ENCODE measurements around the gene UBL7. TPM values are rescaled to one million over a fixed set of nuclear protein-coding genes. Genes with fewer than 3 reads are reported as not detected.
"Not testable (repeated sequence)": the region's sequence is repeated elsewhere in the genome, so short reads cannot be mapped to it uniquely, and the experiment has no call there.

The UBL7 gene
- total RNA-seq, 1 experiment from 2014 or later: 47.5 TPM

DNA sequence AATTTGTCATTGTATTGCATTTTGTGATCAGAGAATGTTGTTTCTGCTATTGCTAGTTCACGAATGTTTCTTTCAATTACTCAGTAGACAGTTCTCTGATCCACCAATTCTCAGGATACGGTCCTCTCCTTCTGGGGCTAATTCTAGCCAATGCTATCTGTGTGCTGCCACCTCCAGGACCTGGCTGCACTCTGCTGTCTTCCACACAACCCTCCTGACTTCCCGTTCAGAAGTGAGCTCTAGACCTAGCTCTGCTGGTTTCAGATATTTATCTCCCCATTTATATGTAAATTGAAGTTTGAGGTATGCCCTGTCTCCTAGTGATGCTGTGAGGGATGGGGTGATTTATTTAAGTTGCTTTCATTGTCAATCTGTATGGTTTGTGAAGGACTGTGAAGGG is 21.7 kb upstream of the UBL7 start:
- no peak overlapping the region for H2AK5ac ChIP-seq (ENCODE audit: insufficient read length, low read length)
- H3K27me3 ChIP-seq (ENCODE audit: insufficient read depth, low read length): no peaks in the 10 kb centered on the region
- H3K79me1 ChIP-seq (ENCODE audit: insufficient read depth, low read depth, low read length, poor library complexity, severe bottlenecking): no peaks in the 10 kb centered on the region
- H3K56ac ChIP-seq (ENCODE audit: insufficient read length, low read depth, low read length): no peak overlapping the region
- H3K9ac ChIP-seq (ENCODE audit: extremely low read depth, insufficient read length, low read length): no peak overlapping the region
- H3K4ac ChIP-seq (ENCODE audit: low read depth, low read length): no peak overlapping the region
- H3K27me3 Mint-ChIP-seq (ENCODE audit: low read depth): no peaks in the 10 kb centered on the region; the same call in 1 of the 2 replicates
- H4K8ac ChIP-seq (replicated peaks; ENCODE audit: insufficient read length, low read depth, low read length): no peak overlapping the region
- no peaks in the 10 kb centered on the region for H3K23me2 ChIP-seq (ENCODE audit: insufficient read length, low read depth, low read length, poor library complexity, severe bottlenecking)
- peaks cover 6 to 7% of the 10 kb centered on the region in 2 experiments for H3K4me1 Mint-ChIP-seq
- H2BK5ac ChIP-seq (ENCODE audit: insufficient read length, low read length): no peak overlapping the region
- no peak overlapping the region for H4K5ac ChIP-seq (ENCODE audit: insufficient read length, low read depth, low read length)
- peaks cover 18 to 28% (median 27%) of the 10 kb centered on the region in 3 experiments for H3K36me3 Mint-ChIP-seq (ENCODE audit: insufficient read depth in 1 of 3, low read depth in 3 of 3)
- no peak overlapping the region for H2AFZ ChIP-seq (ENCODE audit: low read length)
- no peaks in the 10 kb centered on the region; the same call in 1 of the 2 replicates for H3K4me1 ChIP-seq (ENCODE audit: insufficient read depth, low read length)
- DNase-seq: peak; percentile 66
- no peaks in the 10 kb centered on the region; a peak in 1 of 5 replicates for H3K9me3 Mint-ChIP-seq
- H3K79me2 ChIP-seq (ENCODE audit: insufficient read depth, low read length): no peaks in the 10 kb centered on the region
- no peak overlapping the region for H3K23ac ChIP-seq (ENCODE audit: insufficient read length, low read depth, low read length)
- no peak overlapping the region for H3K18ac ChIP-seq (ENCODE audit: insufficient read length, low read depth, low read length)
- H2BK120ac ChIP-seq (ENCODE audit: low read depth, low read length, poor library complexity, severe bottlenecking): no peak overlapping the region
- no peak overlapping the region for H3T11ph ChIP-seq (ENCODE audit: low read length)
- no peaks in the 10 kb centered on the region for H4K20me1 ChIP-seq (ENCODE audit: control insufficient read depth, insufficient read depth, insufficient read length)
- H3K27ac Mint-ChIP-seq: peak overlapping the region in 1 of 3 experiments; percentile 44; a peak in 2 of 7 replicates
- peak overlapping the region; percentile 24 for H3K27ac ChIP-seq (ENCODE audit: insufficient read length, low read depth, low read length)
- no peak overlapping the region for H2BK12ac ChIP-seq (ENCODE audit: insufficient read length, low read depth, low read length)
- H3K9me3 ChIP-seq (ENCODE audit: control insufficient read depth, low read depth, low read length): no peaks in the 10 kb centered on the region
- H2BK20ac ChIP-seq (ENCODE audit: low read depth, low read length, poor library complexity, severe bottlenecking): no peak overlapping the region
- no peak overlapping the region for H4K91ac ChIP-seq (ENCODE audit: insufficient read length, low read depth, low read length)
- TF ChIP-seq, protein P1, sequence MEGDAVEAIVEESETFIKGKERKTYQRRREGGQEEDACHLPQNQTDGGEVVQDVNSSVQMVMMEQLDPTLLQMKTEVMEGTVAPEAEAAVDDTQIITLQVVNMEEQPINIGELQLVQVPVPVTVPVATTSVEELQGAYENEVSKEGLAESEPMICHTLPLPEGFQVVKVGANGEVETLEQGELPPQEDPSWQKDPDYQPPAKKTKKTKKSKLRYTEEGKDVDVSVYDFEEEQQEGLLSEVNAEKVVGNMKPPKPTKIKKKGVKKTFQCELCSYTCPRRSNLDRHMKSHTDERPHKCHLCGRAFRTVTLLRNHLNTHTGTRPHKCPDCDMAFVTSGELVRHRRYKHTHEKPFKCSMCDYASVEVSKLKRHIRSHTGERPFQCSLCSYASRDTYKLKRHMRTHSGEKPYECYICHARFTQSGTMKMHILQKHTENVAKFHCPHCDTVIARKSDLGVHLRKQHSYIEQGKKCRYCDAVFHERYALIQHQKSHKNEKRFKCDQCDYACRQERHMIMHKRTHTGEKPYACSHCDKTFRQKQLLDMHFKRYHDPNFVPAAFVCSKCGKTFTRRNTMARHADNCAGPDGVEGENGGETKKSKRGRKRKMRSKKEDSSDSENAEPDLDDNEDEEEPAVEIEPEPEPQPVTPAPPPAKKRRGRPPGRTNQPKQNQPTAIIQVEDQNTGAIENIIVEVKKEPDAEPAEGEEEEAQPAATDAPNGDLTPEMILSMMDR (conservative IDR thresholded peaks at IDR 0.05): peak; percentile 50; the same call in 2 of the 3 replicates
- H2BK15ac ChIP-seq (ENCODE audit: low read depth, low read length): no peak overlapping the region
- no peak overlapping the region for H3K4me3 Mint-ChIP-seq
- H3K4me2 ChIP-seq (ENCODE audit: insufficient read depth, insufficient read length, low read length): no peak overlapping the region
- WGBS (ENCODE audit: extremely low coverage, insufficient read length, low lambda C conversion rate): no CpG with 5 or more reads among the region's 3 CpGs
- no peak overlapping the region for H3K14ac ChIP-seq (ENCODE audit: insufficient read depth, low read length)

DNA sequence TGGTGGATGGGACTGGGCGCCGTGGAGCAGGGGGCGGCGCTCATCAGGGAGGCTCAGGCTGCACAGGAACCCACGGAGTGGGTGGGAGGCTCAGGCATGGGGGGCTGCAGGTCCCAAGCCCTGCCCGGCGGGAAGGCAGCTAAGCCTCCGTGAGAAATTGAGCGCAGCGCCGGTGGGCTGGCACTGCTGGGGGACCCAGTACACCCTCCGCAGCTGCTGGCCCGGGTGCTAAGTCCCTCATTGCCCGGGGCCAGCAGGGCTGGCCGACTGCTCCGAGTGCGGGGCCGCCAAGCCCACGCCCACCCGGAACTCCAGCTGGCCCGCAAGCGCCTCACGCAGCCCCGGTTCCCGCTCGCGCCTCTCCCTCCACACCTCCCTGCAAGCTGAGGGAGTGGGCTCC is 19.4 kb upstream of the UBL7 start:
- not testable (repeated sequence) for H2AFZ ChIP-seq (ENCODE audit: low read length); H3T11ph ChIP-seq (ENCODE audit: low read length); H3K27ac ChIP-seq (ENCODE audit: insufficient read length, low read depth, low read length); H3K4me1 ChIP-seq (ENCODE audit: insufficient read depth, low read length); H3K9me3 ChIP-seq (ENCODE audit: control insufficient read depth, low read depth, low read length); H3K18ac ChIP-seq (ENCODE audit: insufficient read length, low read depth, low read length); H3K4ac ChIP-seq (ENCODE audit: low read depth, low read length); H3K27me3 ChIP-seq (ENCODE audit: insufficient read depth, low read length); DNase-seq; H4K20me1 ChIP-seq (ENCODE audit: control insufficient read depth, insufficient read depth, insufficient read length); H2BK15ac ChIP-seq (ENCODE audit: low read depth, low read length); H3K4me1 Mint-ChIP-seq; H3K23ac ChIP-seq (ENCODE audit: insufficient read length, low read depth, low read length); H3K27ac Mint-ChIP-seq; H3K9ac ChIP-seq (ENCODE audit: extremely low read depth, insufficient read length, low read length); H3K79me1 ChIP-seq (ENCODE audit: insufficient read depth, low read depth, low read length, poor library complexity, severe bottlenecking); H3K79me2 ChIP-seq (ENCODE audit: insufficient read depth, low read length); H2BK5ac ChIP-seq (ENCODE audit: insufficient read length, low read length); H2AK5ac ChIP-seq (ENCODE audit: insufficient read length, low read length); H3K4me2 ChIP-seq (ENCODE audit: insufficient read depth, insufficient read length, low read length); H2BK12ac ChIP-seq (ENCODE audit: insufficient read length, low read depth, low read length); H3K56ac ChIP-seq (ENCODE audit: insufficient read length, low read depth, low read length); H2BK20ac ChIP-seq (ENCODE audit: low read depth, low read length, poor library complexity, severe bottlenecking); H2BK120ac ChIP-seq (ENCODE audit: low read depth, low read length, poor library complexity, severe bottlenecking); H3K14ac ChIP-seq (ENCODE audit: insufficient read depth, low read length); H3K4me3 Mint-ChIP-seq; H4K8ac ChIP-seq (replicated peaks; ENCODE audit: insufficient read length, low read depth, low read length); H3K9me3 Mint-ChIP-seq; H4K91ac ChIP-seq (ENCODE audit: insufficient read length, low read depth, low read length); H4K5ac ChIP-seq (ENCODE audit: insufficient read length, low read depth, low read length); H3K27me3 Mint-ChIP-seq (ENCODE audit: low read depth); H3K23me2 ChIP-seq (ENCODE audit: insufficient read length, low read depth, low read length, poor library complexity, severe bottlenecking)
- H3K36me3 Mint-ChIP-seq (ENCODE audit: insufficient read depth in 1 of 3, low read depth in 3 of 3): peaks cover 18 to 28% (median 26%) of the 10 kb centered on the region in 3 experiments
- no CpG with 5 or more reads among the region's 27 CpGs for WGBS (ENCODE audit: extremely low coverage, insufficient read length, low lambda C conversion rate)

Measured in H9 (cell line).